SK-N-SH (cell line): ENCODE measurements around the gene NDUFB4. TPM values are rescaled to one million over a fixed set of nuclear protein-coding genes. Genes with fewer than 3 reads are reported as not detected.

Source experiments
- CTCF ChIA-PET: fragments of 300-600, 350-600 bp; formaldehyde crosslinking; extraction: SDS; loops from one replicate; lab custom pipeline; 2021; lab: Yijun Ruan, JAX
- POLR2A ChIA-PET: fragments of 350-600 bp; sonication (Branson Sonifier 250); formaldehyde crosslinking; extraction: SDS; loops from one replicate; lab custom pipeline; 2020; ENCODE audit warnings: antibody characterized with exemption, inconsistent platforms; lab: Yijun Ruan, JAX
- DNase-seq: peaks from one replicate; pipeline ENCODE4 v3.0.0; 2012
- H2AFZ ChIP-seq: fragments of 200-600 bp; sonication (generic); 2 replicates; pipeline ENCODE4 v1.8.1; 2016; ENCODE audit warnings: antibody characterized with exemption, mild to moderate bottlenecking, low read depth
- H3F3A ChIP-seq: fragments of 200-600 bp; sonication (generic); replicated peaks from 2 replicates; pipeline ENCODE3; 2016; ENCODE audit warnings: antibody characterized with exemption, mild to moderate bottlenecking; ENCODE audit not compliant: insufficient read depth
- H3K27ac ChIP-seq, 2 experiments: fragments of 200-500 bp in 1 of 2; fragments of 200-600 bp in 1 of 2; sonication (Bioruptor generic) in 1 of 2; sonication (generic), shearing (Covaris generic) in 1 of 2; 2 replicates each; pipeline versions ENCODE4 v1.5.1 to v1.6.1; 2014 to 2016; ENCODE audit warnings: low read depth in 2 of 2, inconsistent platforms in 1 of 2, low read length in 1 of 2, mild to moderate bottlenecking in 1 of 2, mixed read lengths in 1 of 2
- H3K27me3 ChIP-seq: fragments of 200-600 bp; sonication (generic), shearing (Covaris generic); 2 replicates; pipeline ENCODE4 v1.6.1; 2016; ENCODE audit warnings: mixed run types; ENCODE audit not compliant: insufficient read depth
- H3K36me3 ChIP-seq, 2 experiments: fragments of 200-500 bp in 1 of 2; fragments of 200-600 bp in 1 of 2; sonication (Bioruptor generic) in 1 of 2; sonication (generic) in 1 of 2; replicated peaks in 1 of 2; 2 replicates each; pipeline versions ENCODE3 to v1.5.1; 2014 to 2016; ENCODE audit warnings: low read length in 1 of 2, mild to moderate bottlenecking in 1 of 2; ENCODE audit not compliant: insufficient read depth in 2 of 2, control insufficient read depth in 1 of 2
- H3K4me1 ChIP-seq, 2 experiments: fragments of 200-500 bp in 1 of 2; fragments of 200-600 bp in 1 of 2; sonication (Bioruptor generic) in 1 of 2; sonication (generic), shearing (Covaris generic) in 1 of 2; 2 replicates each; pipeline versions ENCODE4 v1.5.1 to v1.6.1; 2014 to 2016; ENCODE audit warnings: low read depth in 1 of 2, low read length in 1 of 2, mixed run types in 1 of 2; ENCODE audit not compliant: insufficient read depth in 2 of 2, control insufficient read depth in 1 of 2
- H3K4me2 ChIP-seq: fragments of 200-600 bp; sonication (generic), shearing (Covaris generic); 2 replicates; pipeline ENCODE4 v1.6.1; 2017; ENCODE audit warnings: mixed run types
- H3K4me3 ChIP-seq, 2 experiments: fragments of 200-500 bp in 1 of 2; fragments of 200-600 bp in 1 of 2; sonication (Bioruptor generic) in 1 of 2; sonication (generic), shearing (Covaris generic) in 1 of 2; 2 replicates each; pipeline versions ENCODE4 v1.5.1 to v1.8.1; 2014 to 2016; ENCODE audit warnings: low read depth in 2 of 2, inconsistent platforms in 1 of 2, low read length in 1 of 2, mild to moderate bottlenecking in 1 of 2, mixed read lengths in 1 of 2, moderate library complexity in 1 of 2
- H3K79me2 ChIP-seq: fragments of 200-600 bp; sonication (generic); 2 replicates; pipeline ENCODE4 v1.8.1; 2017; ENCODE audit warnings: mild to moderate bottlenecking; ENCODE audit not compliant: insufficient read depth
- H3K9ac ChIP-seq: fragments of 200-600 bp; sonication (generic); 2 replicates; pipeline ENCODE4 v1.6.1; 2017; ENCODE audit warnings: mixed run types
- H3K9me2 ChIP-seq: fragments of 200-600 bp; sonication (generic); 2 replicates; pipeline ENCODE4 v1.6.1; 2017; ENCODE audit warnings: mixed run types
- H3K9me3 ChIP-seq: fragments of 200-600 bp; sonication (generic); 2 replicates; pipeline ENCODE4 v1.6.1; 2017; ENCODE audit warnings: mixed run types, mild to moderate bottlenecking, moderate library complexity
- H4K20me1 ChIP-seq: fragments of 200-600 bp; sonication (generic); 2 replicates; pipeline ENCODE4 v1.6.1; 2017; ENCODE audit warnings: mild to moderate bottlenecking, mixed run types; ENCODE audit not compliant: insufficient read depth
- CTCF ChIP-seq: fragments of 200-600 bp; sonication (generic); IDR thresholded peaks from 2 replicates; pipeline ENCODE4 v1.6.1; 2017; ENCODE audit warnings: antibody characterized with exemption, mild to moderate bottlenecking, moderate library complexity
- ELF1 ChIP-seq: IDR thresholded peaks from 2 replicates; pipeline ENCODE4 v1.4.0; 2012
- EP300 ChIP-seq, 2 experiments: IDR thresholded peaks; 2 replicates each; pipeline versions ENCODE4 v1.4.0 to v1.6.1; 2012; ENCODE audit warnings: borderline replicate concordance in 1 of 2, low read depth in 1 of 2, low read length in 1 of 2
- FOSL2 ChIP-seq: IDR thresholded peaks from 2 replicates; pipeline ENCODE4 v1.4.0; 2012; ENCODE audit warnings: low read depth, mild to moderate bottlenecking, moderate library complexity, borderline replicate concordance
- FOXJ3 ChIP-seq: sonication (generic); formaldehyde crosslinking; IDR thresholded peaks from 2 replicates; pipeline ENCODE4 v1.5.1; 2020; ENCODE audit warnings: mild to moderate bottlenecking, missing genetic modification reagents
- GABPA ChIP-seq: IDR thresholded peaks from 2 replicates; pipeline ENCODE4 v1.4.0; 2012; ENCODE audit warnings: low read depth, mild to moderate bottlenecking
- MXI1 ChIP-seq: IDR thresholded peaks from 2 replicates; pipeline ENCODE4 v1.6.1; 2012; ENCODE audit warnings: mild to moderate bottlenecking, low read depth, low read length, improper control_type of control experiment
- NFIC ChIP-seq: IDR thresholded peaks from 2 replicates; pipeline ENCODE4 v1.4.0; 2012; ENCODE audit warnings: borderline replicate concordance
- NRF1 ChIP-seq: IDR thresholded peaks from 2 replicates; pipeline ENCODE4 v1.6.1; 2012; ENCODE audit warnings: low read depth, mild to moderate bottlenecking, low read length
- POLR2AphosphoS5 ChIP-seq: IDR thresholded peaks from 2 replicates; pipeline ENCODE4 v1.6.1; 2012; ENCODE audit warnings: low read depth, low read length
- RCOR1 ChIP-seq: fragments of 150-350 bp; IDR thresholded peaks from 2 replicates; pipeline ENCODE4 v1.6.1; 2017; ENCODE audit warnings: antibody characterized with exemption, low read length
- RXRA ChIP-seq: IDR thresholded peaks from 2 replicates; pipeline ENCODE4 v1.4.0; 2012; ENCODE audit warnings: low read depth, mild to moderate bottlenecking, borderline replicate concordance
- SMC3 ChIP-seq: IDR thresholded peaks from 2 replicates; pipeline ENCODE4 v1.6.1; 2012; ENCODE audit warnings: low read depth, low read length, improper control_type of control experiment
- USF2 ChIP-seq: fragments of 150-350 bp; IDR thresholded peaks from 2 replicates; pipeline ENCODE4 v1.6.1; 2017; ENCODE audit warnings: antibody characterized with exemption, low read length, low read depth, borderline replicate concordance
- YY1 ChIP-seq: IDR thresholded peaks from 2 replicates; pipeline ENCODE4 v1.4.0; 2012; ENCODE audit warnings: low read depth, mild to moderate bottlenecking
- WGBS: methylation state at CpG from one replicate; pipeline ENCODE4 v1.1.6; 2017; ENCODE audit warnings: low lambda C conversion rate; 5-methylcytosine and 5-hydroxymethylcytosine counted together
- polyA plus RNA-seq, 3 experiments: library from polyadenylated mRNA; depleted of rRNA; stranded (reverse); fragments of >200 nt; gene quantifications; 2 replicates each; pipeline ENCODE4 v1.2.3, GENCODE V29; 2012
- TF ChIP-seq, protein P1 (sequence below): IDR thresholded peaks from 2 replicates; pipeline ENCODE4 v1.4.0; 2012; ENCODE audit warnings: low read depth
- TF ChIP-seq, protein P2 (sequence below): fragments of 150-350 bp; IDR thresholded peaks from 2 replicates; pipeline ENCODE4 v1.6.1; 2016; ENCODE audit warnings: mild to moderate bottlenecking, low read depth, low read length

The NDUFB4 gene
- polyA plus RNA-seq, 1 of the 3 experiments (the other 2 are of a cell fraction), result 332 TPM

DNA sequence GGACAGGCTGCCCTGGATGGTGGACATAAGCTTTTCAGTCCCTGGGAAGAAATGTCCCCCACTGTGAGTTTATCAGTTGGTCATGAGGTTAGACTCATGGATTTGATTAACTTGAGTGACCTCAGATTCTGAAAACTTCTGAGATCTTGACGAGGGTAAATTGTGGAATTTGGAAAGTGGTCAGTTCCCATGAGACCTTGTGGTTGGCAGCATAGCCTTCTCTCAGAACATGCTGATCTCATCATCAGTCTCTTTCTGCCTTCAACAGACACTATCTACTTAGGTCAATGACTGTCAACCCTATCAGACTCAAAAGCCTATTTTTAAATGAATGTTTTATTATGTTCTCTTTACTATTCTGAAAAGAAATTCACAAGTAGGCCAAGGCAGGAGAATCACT, 45.6 kb upstream of the NDUFB4 start:
- Histone ChIP-seq H3K9me2 (no peaks in the 10 kb centered on the region), H3K9ac (no peak overlapping the region), H3K79me2 (no peaks in the 10 kb centered on the region), H3K9me3 (no peaks in the 10 kb centered on the region), H3K36me3 (no peaks in the 10 kb centered on the region), H3K4me3 (no peak overlapping the region), H3K27me3 (no peaks in the 10 kb centered on the region), H3F3A (no peaks in the 10 kb centered on the region), H4K20me1 (no peaks in the 10 kb centered on the region), H3K27ac (no peak overlapping the region), H2AFZ (no peak overlapping the region), H3K4me2 (no peak overlapping the region), H3K4me1 (no peaks in the 10 kb centered on the region; a peak in 1 of 4 replicates)
- no peak for DNase-seq
- WGBS, result no CpG with 5 or more reads among the region's 1 CpG
- ChIA-PET CTCF (interaction anchor here (1.0 to 8.6 kb wide), 4 partner anchors 7 to 245 kb away, joined by 3 to 55 read pairs (median 4); no protein-coding TSS in a partner anchor), POLR2A (no interaction called here)
- TF ChIP-seq FOXJ3 (CRISPR knock-in tag) (no peak), FOSL2 (no peak), EP300 (IDR thresholded peaks at IDR 0.05; ENCODE audit: borderline replicate concordance in 1 of 2, low read depth in 1 of 2, low read length in 1 of 2) (no peak), YY1 (no peak), GABPA (no peak), RCOR1 (no peak), POLR2AphosphoS5 (no peak), NRF1 (no peak), RXRA (no peak), CTCF (no peak), ELF1 (no peak), NFIC (no peak), USF2 (no peak), MXI1 (no peak), SMC3 (no peak)
- TF ChIP-seq, protein P1, sequence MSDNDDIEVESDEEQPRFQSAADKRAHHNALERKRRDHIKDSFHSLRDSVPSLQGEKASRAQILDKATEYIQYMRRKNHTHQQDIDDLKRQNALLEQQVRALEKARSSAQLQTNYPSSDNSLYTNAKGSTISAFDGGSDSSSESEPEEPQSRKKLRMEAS, result no peak
- TF ChIP-seq, protein P2, sequence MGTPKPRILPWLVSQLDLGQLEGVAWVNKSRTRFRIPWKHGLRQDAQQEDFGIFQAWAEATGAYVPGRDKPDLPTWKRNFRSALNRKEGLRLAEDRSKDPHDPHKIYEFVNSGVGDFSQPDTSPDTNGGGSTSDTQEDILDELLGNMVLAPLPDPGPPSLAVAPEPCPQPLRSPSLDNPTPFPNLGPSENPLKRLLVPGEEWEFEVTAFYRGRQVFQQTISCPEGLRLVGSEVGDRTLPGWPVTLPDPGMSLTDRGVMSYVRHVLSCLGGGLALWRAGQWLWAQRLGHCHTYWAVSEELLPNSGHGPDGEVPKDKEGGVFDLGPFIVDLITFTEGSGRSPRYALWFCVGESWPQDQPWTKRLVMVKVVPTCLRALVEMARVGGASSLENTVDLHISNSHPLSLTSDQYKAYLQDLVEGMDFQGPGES, result no peak
